HEK293T (cell line): ENCODE results near the gene SYTL2.

Experiments
- ARNT ChIP-seq: fragments of 450-650 bp; IDR thresholded peaks from 2 replicates; pipeline ENCODE4 v1.6.1; 2017; ENCODE audit warnings: mild to moderate bottlenecking
- BHLHE40 ChIP-seq: fragments of 450-650 bp; IDR thresholded peaks from 2 replicates; pipeline ENCODE4 v1.6.1; 2016; ENCODE audit warnings: mild to moderate bottlenecking, moderate library complexity, borderline replicate concordance
- HDGF ChIP-seq: fragments of 450-650 bp; IDR thresholded peaks from 2 replicates; pipeline ENCODE4 v1.6.1; 2017; ENCODE audit warnings: antibody characterized with exemption, borderline replicate concordance
- SP1 ChIP-seq: fragments of 450-650 bp; IDR thresholded peaks from 2 replicates; pipeline ENCODE4 v1.6.1; 2017
- TARDBP ChIP-seq: fragments of 450-650 bp; IDR thresholded peaks from 2 replicates; pipeline ENCODE4 v1.6.1; 2016

GRCh38 chr11:85656777-85657176 is 154.2 kb downstream of the SYTL2 start:
- TF ChIP-seq BHLHE40 = no peak
- TF ChIP-seq TARDBP = no peak
- TF ChIP-seq ARNT = no peak
- no peak for TF ChIP-seq HDGF
- no peak for TF ChIP-seq SP1
